ENCODE data around the gene KIAA1958.
A peak's percentile ranks its signal among the peaks of the same experiment; 100 is the strongest.
"Not testable (repeated sequence)": the region's sequence is repeated elsewhere in the genome, so short reads cannot be mapped to it uniquely, and the experiment has no call there.

The KIAA1958 gene

GRCh38 chr9:112556497-112557442 lies 70.1 kb downstream of the KIAA1958 start:
- no peak for DNase-seq

GRCh38 chr9:112558476-112558875 lies 71.8 kb downstream of the KIAA1958 start:
- DNase-seq = no peak

- DNase-seq = no peak
These were observed 72.4 kb downstream of the KIAA1958 start for GRCh38 chr9:112558978-112559377.

- DNase-seq = no peak
These were observed 73.2 kb downstream of the KIAA1958 start for GRCh38 chr9:112559629-112560413.

- DNase-seq = no peak
These were observed 75.8 kb downstream of the KIAA1958 start for GRCh38 chr9:112562235-112562958.

GRCh38 chr9:112569186-112569585 lies 82.6 kb downstream of the KIAA1958 start:
- DNase-seq = no peak

- DNase-seq = no peak
These were observed 84.1 kb downstream of the KIAA1958 start for GRCh38 chr9:112570671-112571167.

GRCh38 chr9:112571624-112572355 lies 85.2 kb downstream of the KIAA1958 start:
- DNase-seq = no peak

GRCh38 chr9:112572416-112572815 lies 85.8 kb downstream of the KIAA1958 start:
- DNase-seq = peak; percentile 15

- DNase-seq = no peak
These were observed 87.4 kb downstream of the KIAA1958 start for GRCh38 chr9:112574008-112574407.

- DNase-seq = no peak
These were observed 88.5 kb downstream of the KIAA1958 start for GRCh38 chr9:112575107-112575506.

- DNase-seq = no peak
These were observed 95.0 kb downstream of the KIAA1958 start for GRCh38 chr9:112581469-112582176.

GRCh38 chr9:112582371-112583262 lies 96.0 kb downstream of the KIAA1958 start:
- no peak for DNase-seq

- no peak for DNase-seq
These were observed 100.0 kb downstream of the KIAA1958 start for GRCh38 chr9:112586599-112587155.

- DNase-seq = not testable (repeated sequence)
These were observed 105.2 kb downstream of the KIAA1958 start for GRCh38 chr9:112591875-112592274.

- no peak for DNase-seq
These were observed 113.1 kb downstream of the KIAA1958 start for GRCh38 chr9:112599732-112600131.

GRCh38 chr9:112601636-112602035 lies 115.0 kb downstream of the KIAA1958 start:
- no peak for DNase-seq

GRCh38 chr9:112604790-112605189 lies 118.2 kb downstream of the KIAA1958 start:
- no peak for DNase-seq

- DNase-seq = no peak
These were observed 118.9 kb downstream of the KIAA1958 start for GRCh38 chr9:112605518-112605917.
